HL-60 (cell line): ENCODE results near the gene HHATL.

Experiments used
- DNase-seq, 2 experiments: peaks; one replicate each; pipeline ENCODE4 v3.0.0-alpha.2; 2010 to 2020; ENCODE audit warnings: low read depth in 1 of 2, low spot score in 1 of 2
- H3K27ac ChIP-seq: fragments of 250-450 bp; sonication (Bioruptor Pico); replicated peaks from 2 replicates; pipeline ENCODE4 v1.5.1; 2020; ENCODE audit warnings: mild to moderate bottlenecking, moderate library complexity
- H3K27me3 ChIP-seq: fragments of 250-450 bp; sonication (Bioruptor Pico); 2 replicates; pipeline ENCODE4 v1.5.1; 2021; ENCODE audit warnings: mild to moderate bottlenecking, moderate library complexity; ENCODE audit not compliant: insufficient read depth, poor library complexity, severe bottlenecking
- H3K4me3 ChIP-seq: replicated peaks from 2 replicates; pipeline ENCODE4 v1.5.1; 2011; ENCODE audit warnings: mild to moderate bottlenecking, control low read depth, low read length; ENCODE audit not compliant: insufficient read depth
- CTCF ChIP-seq: IDR thresholded peaks from one replicate; pipeline ENCODE4 v1.5.1; 2011; ENCODE audit warnings: low read length, control low read depth, inconsistent platforms; ENCODE audit not compliant: insufficient read depth
- GABPA ChIP-seq: IDR thresholded peaks from 2 replicates; pipeline ENCODE4 v1.6.1; 2012; ENCODE audit warnings: low read depth
- POLR2AphosphoS5 ChIP-seq: IDR thresholded peaks from 2 replicates; pipeline ENCODE4 v1.6.1; 2012; ENCODE audit warnings: low read depth
- SPI1 ChIP-seq: IDR thresholded peaks from 2 replicates; pipeline ENCODE4 v1.6.1; 2012; ENCODE audit warnings: low read depth, mild to moderate bottlenecking, borderline replicate concordance
- TF ChIP-seq, protein P1 (sequence below): IDR thresholded peaks from 2 replicates; pipeline ENCODE4 v1.6.1; 2012; ENCODE audit warnings: low read depth; ENCODE audit not compliant: insufficient replicate concordance

HHATL gene

GRCh38 chr3:42656680-42657610, 45.7 kb downstream of the HHATL start:
- Histone ChIP-seq H3K4me3 (no peak overlapping the region), H3K27ac (no peak overlapping the region), H3K27me3 (no peaks in the 10 kb centered on the region)
- no peak for TF ChIP-seq POLR2AphosphoS5
- TF ChIP-seq, protein P1, sequence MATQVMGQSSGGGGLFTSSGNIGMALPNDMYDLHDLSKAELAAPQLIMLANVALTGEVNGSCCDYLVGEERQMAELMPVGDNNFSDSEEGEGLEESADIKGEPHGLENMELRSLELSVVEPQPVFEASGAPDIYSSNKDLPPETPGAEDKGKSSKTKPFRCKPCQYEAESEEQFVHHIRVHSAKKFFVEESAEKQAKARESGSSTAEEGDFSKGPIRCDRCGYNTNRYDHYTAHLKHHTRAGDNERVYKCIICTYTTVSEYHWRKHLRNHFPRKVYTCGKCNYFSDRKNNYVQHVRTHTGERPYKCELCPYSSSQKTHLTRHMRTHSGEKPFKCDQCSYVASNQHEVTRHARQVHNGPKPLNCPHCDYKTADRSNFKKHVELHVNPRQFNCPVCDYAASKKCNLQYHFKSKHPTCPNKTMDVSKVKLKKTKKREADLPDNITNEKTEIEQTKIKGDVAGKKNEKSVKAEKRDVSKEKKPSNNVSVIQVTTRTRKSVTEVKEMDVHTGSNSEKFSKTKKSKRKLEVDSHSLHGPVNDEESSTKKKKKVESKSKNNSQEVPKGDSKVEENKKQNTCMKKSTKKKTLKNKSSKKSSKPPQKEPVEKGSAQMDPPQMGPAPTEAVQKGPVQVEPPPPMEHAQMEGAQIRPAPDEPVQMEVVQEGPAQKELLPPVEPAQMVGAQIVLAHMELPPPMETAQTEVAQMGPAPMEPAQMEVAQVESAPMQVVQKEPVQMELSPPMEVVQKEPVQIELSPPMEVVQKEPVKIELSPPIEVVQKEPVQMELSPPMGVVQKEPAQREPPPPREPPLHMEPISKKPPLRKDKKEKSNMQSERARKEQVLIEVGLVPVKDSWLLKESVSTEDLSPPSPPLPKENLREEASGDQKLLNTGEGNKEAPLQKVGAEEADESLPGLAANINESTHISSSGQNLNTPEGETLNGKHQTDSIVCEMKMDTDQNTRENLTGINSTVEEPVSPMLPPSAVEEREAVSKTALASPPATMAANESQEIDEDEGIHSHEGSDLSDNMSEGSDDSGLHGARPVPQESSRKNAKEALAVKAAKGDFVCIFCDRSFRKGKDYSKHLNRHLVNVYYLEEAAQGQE, result no peak
- TF ChIP-seq GABPA, result no peak
- no peak for TF ChIP-seq CTCF
- TF ChIP-seq SPI1, result no peak
- DNase-seq, result no peak

- H3K27ac ChIP-seq, result no peak overlapping the region
- H3K27me3 ChIP-seq, result no peaks in the 10 kb centered on the region
- DNase-seq, result no peak
- TF ChIP-seq CTCF (no peak), GABPA (no peak), SPI1 (no peak), POLR2AphosphoS5 (no peak)
- TF ChIP-seq, protein P1, result no peak
- H3K4me3 ChIP-seq, result no peak overlapping the region
These were observed 46.5 kb downstream of the HHATL start for GRCh38 chr3:42655980-42656679.

DNA sequence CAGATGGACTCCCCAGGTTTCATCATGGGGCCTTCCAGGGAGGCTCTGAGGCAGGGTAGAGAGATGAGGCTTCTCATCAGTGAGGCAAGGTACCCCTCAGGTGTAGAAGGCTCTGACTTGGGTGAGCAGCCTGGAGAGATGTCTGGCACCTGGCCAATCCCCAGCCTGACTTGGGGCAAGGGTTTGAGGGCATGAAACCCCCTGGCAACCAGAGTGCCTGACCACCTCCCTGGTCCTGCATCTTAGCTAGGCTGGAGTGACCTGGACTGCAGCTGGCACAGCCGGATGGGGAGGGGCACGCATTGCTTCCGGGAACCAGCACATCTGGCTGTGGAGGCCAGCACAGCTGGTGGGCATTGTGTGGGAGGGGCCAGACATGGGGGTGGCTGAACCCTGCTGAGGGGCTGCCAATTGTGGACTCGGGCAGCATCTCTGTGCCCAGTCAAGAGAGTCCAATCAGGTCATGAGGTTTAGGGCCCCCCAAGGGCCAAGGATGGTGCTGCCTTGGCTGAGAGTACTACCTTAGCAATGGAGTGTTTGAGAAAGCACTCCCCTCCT, 47.2 kb downstream of the HHATL start:
- H3K27me3 ChIP-seq, result no peaks in the 10 kb centered on the region
- H3K27ac ChIP-seq, result no peak overlapping the region
- DNase-seq, result no peak
- TF ChIP-seq, protein P1, result no peak
- TF ChIP-seq POLR2AphosphoS5 (no peak), GABPA (no peak), SPI1 (no peak), CTCF (no peak)
- no peak overlapping the region for H3K4me3 ChIP-seq
